Astrocyte (in vitro differentiated cells and primary cell): ENCODE measurements around the gene MAP1B. TPM values are rescaled to one million over a fixed set of nuclear protein-coding genes. Genes with fewer than 3 reads are reported as not detected.

Experiments used
- DNase-seq: peaks from one replicate; pipeline ENCODE4 v3.0.0-alpha.2; 2010; ENCODE audit warnings: low read depth
- FAIRE-seq: peaks from 2 replicates; lab custom pipeline; 2011; peaks lifted over from hg19 to GRCh38; lab: Jason Lieb, UNC
- H2AFZ ChIP-seq: 2 replicates; pipeline ENCODE4 v1.6.0; 2012; ENCODE audit warnings: low read depth, low read length, inconsistent platforms
- H3K27ac ChIP-seq: 2 replicates; pipeline ENCODE4 v1.5.1; 2011; ENCODE audit warnings: low read depth, low read length, inconsistent platforms
- H3K27me3 ChIP-seq: 2 replicates; pipeline ENCODE4 v1.6.0; 2011; ENCODE audit warnings: low read length, inconsistent platforms; ENCODE audit not compliant: insufficient read depth
- H3K36me3 ChIP-seq: 2 replicates; pipeline ENCODE4 v1.5.1; 2011; ENCODE audit warnings: low read length, inconsistent platforms; ENCODE audit not compliant: insufficient read depth
- H3K4me1 ChIP-seq: 2 replicates; pipeline ENCODE4 v1.5.1; 2011; ENCODE audit warnings: low read length, inconsistent platforms; ENCODE audit not compliant: insufficient read depth
- H3K4me2 ChIP-seq: 2 replicates; pipeline ENCODE4 v1.6.0; 2012; ENCODE audit warnings: low read length, inconsistent platforms
- H3K4me3 ChIP-seq: 2 replicates; pipeline ENCODE4 v1.5.1; 2011; ENCODE audit warnings: low read depth, mild to moderate bottlenecking, low read length, inconsistent platforms; ENCODE audit not compliant: insufficient read depth
- H3K79me2 ChIP-seq: 2 replicates; pipeline ENCODE4 v1.6.0; 2012; ENCODE audit warnings: mild to moderate bottlenecking, low read length, inconsistent platforms; ENCODE audit not compliant: insufficient read depth
- H3K9ac ChIP-seq: 2 replicates; pipeline ENCODE4 v1.6.0; 2012; ENCODE audit warnings: mild to moderate bottlenecking, low read length, inconsistent platforms
- H3K9me3 ChIP-seq: 2 replicates; pipeline ENCODE4 v1.5.1; 2012; ENCODE audit warnings: low read depth, mild to moderate bottlenecking, low read length, inconsistent platforms; ENCODE audit not compliant: insufficient read depth
- H4K20me1 ChIP-seq: 2 replicates; pipeline ENCODE4 v1.6.0; 2012; ENCODE audit warnings: low read length, inconsistent platforms; ENCODE audit not compliant: insufficient read depth
- H3K27ac Mint-ChIP-seq: one replicate; pipeline ENCODE4 v1.8.0; 2021; ENCODE audit warnings: mild to moderate bottlenecking, mixed read lengths; ENCODE audit not compliant: unreplicated experiment
- H3K27me3 Mint-ChIP-seq: one replicate; pipeline ENCODE4 v1.8.0; 2021; ENCODE audit warnings: low read depth, mixed read lengths; ENCODE audit not compliant: unreplicated experiment
- H3K36me3 Mint-ChIP-seq: one replicate; pipeline ENCODE4 v1.8.0; 2021; ENCODE audit warnings: low read depth, mixed read lengths; ENCODE audit not compliant: unreplicated experiment
- H3K4me1 Mint-ChIP-seq: one replicate; pipeline ENCODE4 v1.8.0; 2021; ENCODE audit warnings: low read depth, mixed read lengths; ENCODE audit not compliant: unreplicated experiment
- H3K4me3 Mint-ChIP-seq: one replicate; pipeline ENCODE4 v1.8.0; 2021; ENCODE audit warnings: mild to moderate bottlenecking, moderate library complexity, mixed read lengths; ENCODE audit not compliant: unreplicated experiment
- H3K9me3 Mint-ChIP-seq: one replicate; pipeline ENCODE4 v1.8.0; 2021; ENCODE audit warnings: mild to moderate bottlenecking, mixed read lengths; ENCODE audit not compliant: unreplicated experiment
- CTCF ChIP-seq: IDR thresholded peaks from 2 replicates; pipeline ENCODE4 v1.5.1; 2011; ENCODE audit warnings: low read depth, mild to moderate bottlenecking, inconsistent platforms, low read length, moderate library complexity; ENCODE audit not compliant: insufficient read depth
- EZH2 ChIP-seq: IDR thresholded peaks from 2 replicates; pipeline ENCODE4 v1.6.1; 2012; ENCODE audit warnings: mild to moderate bottlenecking, low read length, inconsistent platforms; ENCODE audit not compliant: insufficient read depth
- total RNA-seq: library from RNA; stranded (reverse); gene quantifications from 2 replicates; pipeline ENCODE4 v1.2.1, GENCODE V29; 2021

MAP1B gene
- total RNA-seq, 1 donor from 2014 or later = 476 TPM

- H3K79me2 ChIP-seq = no peaks in the 10 kb centered on the region
- no peaks in the 10 kb centered on the region for H3K27me3 ChIP-seq
- no peak overlapping the region for H2AFZ ChIP-seq
- no peaks in the 10 kb centered on the region for H4K20me1 ChIP-seq
- no peaks in the 10 kb centered on the region for H3K9me3 ChIP-seq
- DNase-seq = no peak
- Mint-ChIP-seq H3K27ac (peak overlapping the region; percentile 3), H3K9me3 (no peaks in the 10 kb centered on the region), H3K4me3 (no peak overlapping the region), H3K36me3 (no peaks in the 10 kb centered on the region), H3K4me1 (peaks cover 4% of the 10 kb centered on the region), H3K27me3 (peaks cover 2% of the 10 kb centered on the region)
- H3K36me3 ChIP-seq = no peaks in the 10 kb centered on the region
- TF ChIP-seq CTCF (no peak), EZH2 (no peak)
- no peaks in the 10 kb centered on the region for H3K4me1 ChIP-seq
- H3K4me2 ChIP-seq = no peak overlapping the region
- no peak for FAIRE-seq
- no peak overlapping the region for H3K4me3 ChIP-seq
- H3K27ac ChIP-seq = no peak overlapping the region
- no peak overlapping the region for H3K9ac ChIP-seq
Observed at GRCh38 chr5:72096602-72097188, 10.6 kb upstream of the MAP1B start.

GRCh38 chr5:72101828-72102227 lies 5.4 kb upstream of the MAP1B start:
- Histone ChIP-seq H3K27me3 (no peaks in the 10 kb centered on the region), H3K4me1 (peaks cover 3% of the 10 kb centered on the region), H3K4me3 (no peak overlapping the region), H3K9ac (no peak overlapping the region), H3K27ac (no peak overlapping the region), H3K79me2 (no peaks in the 10 kb centered on the region), H3K36me3 (no peaks in the 10 kb centered on the region), H3K9me3 (no peaks in the 10 kb centered on the region), H4K20me1 (no peaks in the 10 kb centered on the region), H2AFZ (no peak overlapping the region), H3K4me2 (no peak overlapping the region)
- H3K27ac Mint-ChIP-seq = peak overlapping the region; percentile 93
- peaks cover 6% of the 10 kb centered on the region for H3K4me1 Mint-ChIP-seq
- TF ChIP-seq CTCF (no peak), EZH2 (no peak)
- H3K9me3 Mint-ChIP-seq = no peaks in the 10 kb centered on the region
- H3K27me3 Mint-ChIP-seq = no peaks in the 10 kb centered on the region
- H3K4me3 Mint-ChIP-seq = no peak overlapping the region
- DNase-seq (peak; percentile 39), FAIRE-seq (peak; percentile 82)
- H3K36me3 Mint-ChIP-seq = no peaks in the 10 kb centered on the region

GRCh38 chr5:72106817-72107130 lies 501 bp upstream of the MAP1B start:
- Histone ChIP-seq H2AFZ (peak overlapping the region; percentile 83), H3K36me3 (peaks cover 3% of the 10 kb centered on the region), H3K27ac (no peak overlapping the region), H3K4me1 (peaks cover 28% of the 10 kb centered on the region), H3K4me2 (peak overlapping the region; percentile 97), H3K4me3 (peak overlapping the region; percentile 94), H3K27me3 (no peaks in the 10 kb centered on the region), H3K9me3 (no peaks in the 10 kb centered on the region), H3K79me2 (peaks cover 44% of the 10 kb centered on the region), H4K20me1 (peaks cover 26% of the 10 kb centered on the region), H3K9ac (peak overlapping the region; percentile 93)
- Mint-ChIP-seq H3K4me3 (peak overlapping the region; percentile 94), H3K4me1 (peaks cover 22% of the 10 kb centered on the region), H3K27ac (peak overlapping the region; percentile 95), H3K9me3 (no peaks in the 10 kb centered on the region), H3K27me3 (no peaks in the 10 kb centered on the region), H3K36me3 (peaks cover 8% of the 10 kb centered on the region)
- FAIRE-seq (no peak), DNase-seq (no peak)
- TF ChIP-seq CTCF (no peak), EZH2 (no peak)
